GM12873 (cell line): ENCODE measurements around the gene VWA1.

Experiments used
- CTCF ChIP-seq: IDR thresholded peaks from 2 replicates; pipeline ENCODE4 v1.5.1; 2012; ENCODE audit warnings: low read depth, mild to moderate bottlenecking, moderate library complexity, low read length, control low read depth; ENCODE audit not compliant: insufficient read depth; ENCODE audit errors: missing control alignments

Gene VWA1

GRCh38 chr1:1435106-1435903, at the start of gene VWA1:
Gene VWA1 (plus strand): TSS chr1:1435690. CDS start chr1:1435749, 59 bp downstream.
- TF ChIP-seq CTCF: no peak

- no peak for TF ChIP-seq CTCF
Observed at GRCh38 chr1:1385931-1386330, 49.6 kb upstream of the VWA1 start.

- TF ChIP-seq CTCF: no peak
Observed at GRCh38 chr1:1387098-1388077, 48.1 kb upstream of the VWA1 start.

- no peak for TF ChIP-seq CTCF
Observed at GRCh38 chr1:1388078-1388472, 47.4 kb upstream of the VWA1 start.

- no peak for TF ChIP-seq CTCF
Observed at GRCh38 chr1:1390675-1391074, 44.8 kb upstream of the VWA1 start.

- no peak for TF ChIP-seq CTCF
Observed at GRCh38 chr1:1391225-1391624, 44.3 kb upstream of the VWA1 start.

- no peak for TF ChIP-seq CTCF
Observed at GRCh38 chr1:1393014-1393413, 42.5 kb upstream of the VWA1 start.
